BLaER1 (cell line): Measurements from ENCODE around the gene FGD2.
A peak's percentile ranks its signal among the peaks of the same experiment; 100 is the strongest.

ENCODE experiments used
- H3K27ac ChIP-seq: shearing (Covaris generic); formaldehyde crosslinking; 2 replicates; pipeline ENCODE4 v1.8.1; 2022
- H3K27me3 ChIP-seq: shearing (Covaris generic); formaldehyde crosslinking; 2 replicates; pipeline ENCODE4 v1.8.1; 2022
- H3K36me3 ChIP-seq: shearing (Covaris generic); formaldehyde crosslinking; 2 replicates; pipeline ENCODE4 v1.8.1; 2022
- H3K4me1 ChIP-seq: shearing (Covaris generic); formaldehyde crosslinking; 2 replicates; pipeline ENCODE4 v1.8.1; 2022
- H3K4me2 ChIP-seq: shearing (Covaris generic); formaldehyde crosslinking; 2 replicates; pipeline ENCODE4 v1.8.1; 2022
- H3K4me3 ChIP-seq: shearing (Covaris generic); formaldehyde crosslinking; 2 replicates; pipeline ENCODE4 v1.8.1; 2022
- H3K9ac ChIP-seq: shearing (Covaris generic); formaldehyde crosslinking; 2 replicates; pipeline ENCODE4 v1.8.1; 2022
- H3K9me3 ChIP-seq: shearing (Covaris generic); formaldehyde crosslinking; 2 replicates; pipeline ENCODE4 v1.8.1; 2022
- H4K20me1 ChIP-seq: shearing (Covaris generic); formaldehyde crosslinking; 2 replicates; pipeline ENCODE4 v1.8.1; 2022
- Cebpa-rat ChIP-seq: shearing (Covaris generic); IDR thresholded peaks from 2 replicates; pipeline ENCODE4 v1.8.1; 2022

The FGD2 gene

DNA sequence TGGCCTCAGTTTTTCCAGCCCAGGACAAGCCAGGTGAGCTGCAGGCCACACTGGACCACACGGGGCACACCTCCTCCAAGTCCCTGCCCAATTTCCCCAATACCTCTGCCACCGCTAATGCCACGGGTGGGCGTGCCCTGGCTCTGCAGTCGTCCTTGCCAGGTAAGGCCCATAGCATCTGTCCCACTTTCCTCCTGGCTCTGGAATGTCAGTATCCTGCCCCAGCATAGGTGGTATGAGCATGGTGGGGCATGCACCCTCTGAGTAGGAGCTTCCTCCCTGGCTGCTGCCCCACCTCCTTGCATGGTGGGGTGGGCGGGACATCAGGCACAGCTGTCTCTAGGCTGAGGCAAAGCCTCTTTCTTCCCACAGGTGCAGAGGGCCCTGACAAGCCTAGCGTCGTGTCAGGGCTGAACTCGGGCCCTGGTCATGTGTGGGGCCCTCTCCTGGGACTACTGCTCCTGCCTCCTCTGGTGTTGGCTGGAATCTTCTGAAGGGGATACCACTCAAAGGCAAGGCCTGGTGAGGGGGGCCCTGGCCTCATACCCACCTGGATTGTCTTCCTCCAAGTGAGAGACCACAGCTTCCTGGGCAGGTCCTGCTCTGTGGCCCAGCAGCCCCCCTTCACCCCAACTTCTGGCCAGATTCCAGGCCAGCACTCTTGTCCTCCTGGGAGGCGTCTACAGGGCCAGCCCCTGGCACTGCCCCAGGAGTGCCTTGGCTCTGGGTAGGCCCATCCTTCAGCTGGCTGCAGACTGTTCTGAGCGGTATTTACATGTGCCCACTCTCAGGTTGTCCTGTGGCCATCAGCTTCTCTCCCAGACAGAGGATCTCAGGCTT is 41.8 kb upstream of the FGD2 start:
- Histone ChIP-seq H3K9me3 (no peaks in the 10 kb centered on the region), H3K4me1 (peaks cover 55% of the 10 kb centered on the region), H3K36me3 (peaks cover 28% of the 10 kb centered on the region), H3K27ac (peak overlapping the region; percentile 65), H3K4me3 (no peak overlapping the region; the same call in 1 of the 2 replicates), H4K20me1 (peaks cover 19% of the 10 kb centered on the region; the same call in 1 of the 2 replicates), H3K9ac (peak overlapping the region; percentile 59; the same call in 1 of the 2 replicates), H3K27me3 (no peaks in the 10 kb centered on the region), H3K4me2 (peak overlapping the region; percentile 85)
- TF ChIP-seq Cebpa-rat = no peak

DNA sequence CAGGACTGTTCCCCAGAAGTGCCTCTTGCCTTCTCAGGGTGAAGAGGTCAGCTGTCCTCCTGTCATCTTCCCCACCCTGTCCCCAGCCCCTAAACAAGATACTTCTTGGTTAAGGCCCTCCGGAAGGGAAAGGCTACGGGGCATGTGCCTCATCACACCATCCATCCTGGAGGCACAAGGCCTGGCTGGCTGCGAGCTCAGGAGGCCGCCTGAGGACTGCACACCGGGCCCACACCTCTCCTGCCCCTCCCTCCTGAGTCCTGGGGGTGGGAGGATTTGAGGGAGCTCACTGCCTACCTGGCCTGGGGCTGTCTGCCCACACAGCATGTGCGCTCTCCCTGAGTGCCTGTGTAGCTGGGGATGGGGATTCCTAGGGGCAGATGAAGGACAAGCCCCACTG is 41.1 kb upstream of the FGD2 start:
- H3K9ac ChIP-seq = peak overlapping the region; percentile 59
- H4K20me1 ChIP-seq = peaks cover 26% of the 10 kb centered on the region; the same call in 1 of the 2 replicates
- peak overlapping the region; percentile 65 for H3K27ac ChIP-seq
- peak overlapping the region; percentile 85 for H3K4me2 ChIP-seq
- H3K4me3 ChIP-seq = no peak overlapping the region; the same call in 1 of the 2 replicates
- no peak for TF ChIP-seq Cebpa-rat
- peaks cover 55% of the 10 kb centered on the region for H3K4me1 ChIP-seq
- H3K27me3 ChIP-seq = no peaks in the 10 kb centered on the region
- peaks cover 35% of the 10 kb centered on the region for H3K36me3 ChIP-seq
- no peaks in the 10 kb centered on the region for H3K9me3 ChIP-seq

DNA sequence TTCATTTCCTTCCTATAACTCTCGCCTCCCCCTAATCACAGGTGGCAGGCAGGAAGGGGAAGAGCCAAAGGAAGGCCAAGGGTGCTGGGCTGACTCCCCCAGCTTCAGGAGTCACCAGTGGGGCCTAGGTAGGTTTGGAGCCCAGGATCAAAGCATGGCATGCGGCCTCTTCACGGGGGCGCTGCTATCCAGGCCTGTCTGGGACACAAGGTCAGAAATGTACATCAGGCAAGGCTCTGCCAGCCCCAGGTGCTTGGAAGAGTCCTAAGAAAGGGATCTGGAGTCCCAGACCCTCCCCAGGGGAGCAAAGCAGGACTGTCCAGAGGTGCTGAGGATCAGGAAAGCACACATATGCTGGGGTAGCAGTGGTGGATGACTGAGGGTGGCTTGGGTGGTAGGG is 40.5 kb upstream of the FGD2 start:
- Histone ChIP-seq H4K20me1 (peaks cover 28% of the 10 kb centered on the region; the same call in 1 of the 2 replicates), H3K4me2 (peak overlapping the region; percentile 85), H3K27ac (peak overlapping the region; percentile 65), H3K4me1 (peaks cover 54% of the 10 kb centered on the region), H3K4me3 (no peak overlapping the region; the same call in 1 of the 2 replicates), H3K36me3 (peaks cover 41% of the 10 kb centered on the region), H3K9ac (peak overlapping the region; percentile 59), H3K9me3 (no peaks in the 10 kb centered on the region), H3K27me3 (no peaks in the 10 kb centered on the region)
- TF ChIP-seq Cebpa-rat = no peak

DNA sequence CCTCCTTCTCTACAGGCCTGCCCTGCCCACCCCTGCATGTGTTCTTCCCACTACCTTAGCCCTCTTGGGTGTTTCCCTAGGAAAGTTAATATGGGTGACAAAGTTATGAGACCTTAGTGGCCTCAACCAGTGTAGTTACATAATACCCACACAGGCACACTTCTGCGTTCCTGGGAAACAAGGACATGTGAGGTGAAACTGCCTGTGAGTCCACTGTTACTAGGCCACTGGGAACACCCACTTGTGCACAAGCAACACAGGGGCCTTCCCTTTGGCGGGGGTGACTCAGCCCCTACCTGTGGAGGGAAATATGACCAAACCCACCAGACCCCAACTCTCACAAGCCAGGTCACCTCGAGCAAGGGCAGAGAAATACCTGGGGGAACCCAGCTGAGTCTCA is 38.2 kb upstream of the FGD2 start:
- H3K9ac ChIP-seq = no peak overlapping the region
- TF ChIP-seq Cebpa-rat = no peak
- H3K36me3 ChIP-seq = peaks cover 64% of the 10 kb centered on the region
- H3K9me3 ChIP-seq = no peaks in the 10 kb centered on the region
- H3K4me3 ChIP-seq = no peak overlapping the region
- H3K27ac ChIP-seq = no peak overlapping the region
- H4K20me1 ChIP-seq = peaks cover 51% of the 10 kb centered on the region
- no peak overlapping the region for H3K4me2 ChIP-seq
- H3K27me3 ChIP-seq = no peaks in the 10 kb centered on the region
- peaks cover 43% of the 10 kb centered on the region for H3K4me1 ChIP-seq

DNA sequence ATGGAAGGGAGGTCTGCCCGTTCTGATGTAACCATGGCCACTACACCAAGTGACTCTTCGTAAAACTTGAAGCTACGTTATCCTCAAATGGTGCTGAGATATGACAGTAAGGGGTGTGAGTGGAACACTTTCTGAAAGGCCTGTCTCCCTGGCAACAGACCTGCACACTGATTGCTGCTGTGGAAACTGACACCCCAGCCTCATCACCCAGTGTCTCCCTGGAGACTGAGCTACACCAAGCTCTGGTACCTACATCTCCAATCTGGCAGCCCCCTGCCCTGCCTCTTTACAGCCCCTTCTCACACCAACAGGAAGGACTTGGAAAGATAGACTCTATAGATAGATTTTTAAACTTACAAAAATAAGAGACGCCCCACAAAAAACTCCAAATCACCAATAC is 37.7 kb upstream of the FGD2 start:
- H3K9me3 ChIP-seq = no peaks in the 10 kb centered on the region
- H3K9ac ChIP-seq = no peak overlapping the region
- no peaks in the 10 kb centered on the region for H3K27me3 ChIP-seq
- H4K20me1 ChIP-seq = peaks cover 55% of the 10 kb centered on the region
- no peak overlapping the region for H3K4me3 ChIP-seq
- no peak overlapping the region for H3K4me2 ChIP-seq
- peaks cover 43% of the 10 kb centered on the region for H3K4me1 ChIP-seq
- no peak for TF ChIP-seq Cebpa-rat
- peaks cover 69% of the 10 kb centered on the region for H3K36me3 ChIP-seq
- H3K27ac ChIP-seq = no peak overlapping the region

DNA sequence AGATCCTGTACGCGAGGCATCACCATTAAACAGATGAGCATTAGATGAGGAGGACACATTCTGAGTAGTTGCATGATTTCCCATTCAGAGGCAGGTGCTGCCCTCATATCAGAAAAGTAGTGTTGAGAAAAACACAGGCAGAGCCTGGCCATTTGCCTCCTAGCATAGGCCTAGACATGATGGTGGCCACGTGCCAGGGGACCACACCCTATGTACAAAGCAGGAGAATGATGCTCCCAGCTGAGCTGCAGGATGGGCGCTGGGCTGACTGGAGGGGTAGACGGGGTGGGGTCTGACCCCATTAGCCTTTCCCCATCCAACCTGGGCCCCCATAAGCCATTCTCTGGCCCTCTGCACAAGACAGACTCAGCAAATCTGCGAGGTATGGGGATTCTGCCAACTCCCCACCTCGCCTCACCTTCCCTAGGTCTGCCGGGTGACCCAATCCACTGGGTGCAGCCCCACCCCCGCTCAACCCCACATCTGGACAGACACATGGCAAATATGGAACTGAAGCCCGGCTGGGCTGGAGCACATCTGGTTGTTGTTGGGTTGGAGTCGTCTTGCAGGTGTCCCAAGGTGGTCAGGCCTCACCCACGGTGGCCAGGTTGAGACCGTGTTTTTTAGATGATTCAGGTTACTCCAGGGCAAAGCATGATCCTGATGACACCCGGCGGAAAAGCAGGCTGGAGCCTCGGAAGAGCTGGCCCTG is 37.0 kb upstream of the FGD2 start:
- no peak overlapping the region for H3K27ac ChIP-seq
- peaks cover 76% of the 10 kb centered on the region for H3K36me3 ChIP-seq

DNA sequence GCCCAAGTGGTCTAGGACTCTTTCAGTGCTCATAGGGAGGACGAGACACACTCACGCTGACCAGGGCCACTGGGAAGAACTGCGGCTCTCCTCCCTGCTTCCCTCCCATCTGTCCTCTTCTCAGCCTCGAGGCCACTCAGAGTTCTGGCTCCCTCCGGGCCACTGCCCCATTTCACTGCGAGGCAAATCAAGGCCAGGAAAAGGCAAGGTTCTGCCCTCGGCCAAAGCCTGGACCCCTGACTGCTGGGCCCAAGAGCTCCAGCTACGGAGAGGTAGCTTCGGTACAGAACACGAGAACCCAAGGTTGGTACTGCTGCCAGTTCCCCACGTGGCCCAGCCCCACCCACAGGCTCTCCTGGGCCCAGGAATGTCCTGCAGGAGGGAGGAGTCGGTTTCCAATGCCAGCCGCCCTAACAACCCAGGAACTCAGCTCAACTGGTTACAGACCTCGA is 36.2 kb upstream of the FGD2 start:
- peaks cover 84% of the 10 kb centered on the region for H3K36me3 ChIP-seq

More for the DNA sequence above, 37.0 kb upstream of the FGD2 start:
- no peak overlapping the region for H3K9ac ChIP-seq
- no peaks in the 10 kb centered on the region for H3K27me3 ChIP-seq
- no peak overlapping the region for H3K4me2 ChIP-seq
- H3K9me3 ChIP-seq = no peaks in the 10 kb centered on the region
- no peak for TF ChIP-seq Cebpa-rat
- H4K20me1 ChIP-seq = peaks cover 62% of the 10 kb centered on the region
- peaks cover 43% of the 10 kb centered on the region for H3K4me1 ChIP-seq
- H3K4me3 ChIP-seq = no peak overlapping the region

DNA sequence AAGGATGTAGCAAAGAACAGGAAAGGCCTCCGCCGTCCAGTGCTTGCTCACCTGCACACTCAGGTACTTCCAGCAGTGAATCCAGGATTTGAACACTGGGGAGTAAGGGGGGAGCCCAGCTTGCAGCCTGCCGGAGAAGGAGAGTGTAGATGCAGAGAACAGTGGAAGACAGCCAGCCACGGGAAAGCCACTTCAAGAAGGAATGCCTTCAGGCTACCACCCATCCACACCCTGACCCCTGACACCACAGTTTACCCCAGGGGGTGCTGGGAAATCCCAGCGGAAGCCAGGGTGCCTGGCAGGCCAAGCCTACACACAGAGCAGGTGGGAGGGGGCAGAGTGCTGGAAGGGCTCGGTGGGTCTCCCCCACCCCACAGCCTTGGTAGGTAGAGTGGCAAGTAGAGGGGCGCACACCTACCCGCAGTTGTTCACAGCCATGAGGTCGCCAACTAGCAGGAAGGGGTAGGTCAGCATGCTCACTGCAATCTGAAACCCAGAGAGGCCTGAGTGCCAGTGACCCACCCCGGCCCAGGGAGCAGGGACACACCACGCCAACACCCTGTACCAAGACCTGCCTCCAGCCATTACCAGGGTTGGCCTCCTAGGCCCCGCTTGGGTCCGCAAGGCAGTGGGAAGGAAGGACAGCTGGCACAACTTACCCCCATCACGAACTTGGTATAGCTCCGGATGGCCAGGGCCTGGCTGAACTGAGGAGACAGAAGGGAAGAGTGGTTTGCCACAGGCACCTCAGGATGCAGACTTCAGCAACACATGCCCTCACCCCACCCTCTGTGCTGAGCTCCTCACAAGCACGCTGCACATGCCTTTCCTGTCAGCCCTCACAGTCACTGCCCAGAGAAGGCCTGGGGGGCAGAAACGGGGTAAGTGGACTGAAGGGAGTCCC is 35.2 kb upstream of the FGD2 start:
- H3K36me3 ChIP-seq = peaks cover 94% of the 10 kb centered on the region
- TF ChIP-seq Cebpa-rat = no peak
- peak overlapping the region; percentile 27; the same call in 1 of the 2 replicates for H3K9ac ChIP-seq

More for the DNA sequence above, 36.2 kb upstream of the FGD2 start:
- Histone ChIP-seq H3K9me3 (no peaks in the 10 kb centered on the region), H3K27me3 (no peaks in the 10 kb centered on the region), H3K4me2 (no peak overlapping the region), H3K9ac (no peak overlapping the region), H4K20me1 (peaks cover 71% of the 10 kb centered on the region), H3K4me1 (peaks cover 43% of the 10 kb centered on the region), H3K27ac (no peak overlapping the region), H3K4me3 (no peak overlapping the region)
- TF ChIP-seq Cebpa-rat = no peak

More for the DNA sequence above, 35.2 kb upstream of the FGD2 start:
- Histone ChIP-seq H3K27me3 (no peaks in the 10 kb centered on the region), H3K4me1 (peaks cover 43% of the 10 kb centered on the region), H4K20me1 (peaks cover 80% of the 10 kb centered on the region), H3K4me2 (no peak overlapping the region), H3K27ac (peak overlapping the region; percentile 24; the same call in 1 of the 2 replicates), H3K9me3 (no peaks in the 10 kb centered on the region), H3K4me3 (no peak overlapping the region)
